GM21786 (cell line): ENCODE measurements around the gene PPM1N.

ENCODE experiments used
- ATAC-seq: cut with Tn5 transposase; IDR thresholded peaks from one replicate; pipeline ENCODE4 v1.9.1; 2021; ENCODE audit not compliant: unreplicated experiment

Gene PPM1N

GRCh38 chr19:45528149-45528743, 30.0 kb downstream of the PPM1N start:
- no peak for ATAC-seq

- no peak for ATAC-seq
Observed at GRCh38 chr19:45528744-45529419, 30.6 kb downstream of the PPM1N start.

- ATAC-seq: no peak
Observed at GRCh38 chr19:45529420-45529785, 31.2 kb downstream of the PPM1N start.

GRCh38 chr19:45531349-45531748, 33.1 kb downstream of the PPM1N start:
- ATAC-seq: no peak

- ATAC-seq: no peak
Observed at GRCh38 chr19:45539459-45539858, 41.2 kb downstream of the PPM1N start.

GRCh38 chr19:45542234-45542668, 44.0 kb downstream of the PPM1N start:
- no peak for ATAC-seq

- no peak for ATAC-seq
Observed at GRCh38 chr19:45547211-45547770, 49.0 kb downstream of the PPM1N start.

GRCh38 chr19:45547965-45548609, 49.8 kb downstream of the PPM1N start:
- no peak for ATAC-seq
